Measurements from ENCODE around the gene ITGB4. TPM values are rescaled to one million over a fixed set of nuclear protein-coding genes. Genes with fewer than 3 reads are reported as not detected.
A peak's percentile ranks its signal among the peaks of the same experiment; 100 is the strongest.

Gene ITGB4
- total RNA-seq, 1 experiment from 2014 or later = 5.3 TPM

GRCh38 chr17:75731716-75732498, 10.6 kb downstream of the ITGB4 start:
- no peak overlapping the region for H2BK15ac ChIP-seq (ENCODE audit: low read depth, low read length)
- peak overlapping the region in 1 of 3 experiments; percentile 30; a peak in 1 of 7 replicates for H3K27ac Mint-ChIP-seq
- WGBS (ENCODE audit: extremely low coverage, insufficient read length, low lambda C conversion rate) = no CpG with 5 or more reads among the region's 31 CpGs

More at GRCh38 chr17:75731716-75732498, 10.6 kb downstream of the ITGB4 start:
- H2AK5ac ChIP-seq (ENCODE audit: insufficient read length, low read length) = no peak overlapping the region
- H2BK12ac ChIP-seq (ENCODE audit: insufficient read length, low read depth, low read length) = no peak overlapping the region
- no peak overlapping the region for H4K8ac ChIP-seq (replicated peaks; ENCODE audit: insufficient read length, low read depth, low read length)
- H3K14ac ChIP-seq (ENCODE audit: insufficient read depth, low read length) = no peak overlapping the region; the same call in 1 of the 2 replicates
- H2BK20ac ChIP-seq (ENCODE audit: low read depth, low read length, poor library complexity, severe bottlenecking) = no peak overlapping the region
- Mint-ChIP-seq H3K27me3 (ENCODE audit: low read depth) (no peaks in the 10 kb centered on the region), H3K9me3 (no peaks in the 10 kb centered on the region), H3K36me3 (ENCODE audit: insufficient read depth in 1 of 3, low read depth in 3 of 3) (no peaks in the 10 kb centered on the region), H3K4me3 (no peak overlapping the region; a peak in 1 of 5 replicates), H3K4me1 (0 out of 4 replicates have a peak, but pooled peaks cover 0 to 3% of the 10 kb centered on the region in 2 experiments)
- DNase-seq = peak; percentile 24
- H3K79me2 ChIP-seq (ENCODE audit: insufficient read depth, low read length) = no peaks in the 10 kb centered on the region
- no peak overlapping the region for H3K56ac ChIP-seq (ENCODE audit: insufficient read length, low read depth, low read length)
- no peaks in the 10 kb centered on the region for H3K79me1 ChIP-seq (ENCODE audit: insufficient read depth, low read depth, low read length, poor library complexity, severe bottlenecking)
- no peaks in the 10 kb centered on the region for H3K27me3 ChIP-seq (ENCODE audit: insufficient read depth, low read length)
- H4K5ac ChIP-seq (ENCODE audit: insufficient read length, low read depth, low read length) = no peak overlapping the region
- no peak overlapping the region for H3K4ac ChIP-seq (ENCODE audit: low read depth, low read length)
- no peak overlapping the region for H3K18ac ChIP-seq (ENCODE audit: insufficient read length, low read depth, low read length)
- H3K23ac ChIP-seq (ENCODE audit: insufficient read length, low read depth, low read length) = no peak overlapping the region
- no peak overlapping the region for H4K91ac ChIP-seq (ENCODE audit: insufficient read length, low read depth, low read length)
- H3K9ac ChIP-seq (ENCODE audit: extremely low read depth, insufficient read length, low read length) = no peak overlapping the region
- H2AFZ ChIP-seq (ENCODE audit: low read length) = no peak overlapping the region
- no peak overlapping the region for H2BK120ac ChIP-seq (ENCODE audit: low read depth, low read length, poor library complexity, severe bottlenecking)
- no peaks in the 10 kb centered on the region for H4K20me1 ChIP-seq (ENCODE audit: control insufficient read depth, insufficient read depth, insufficient read length)
- TF ChIP-seq CTCF (conservative IDR thresholded peaks at IDR 0.05) = no peak
- H3K4me2 ChIP-seq (ENCODE audit: insufficient read depth, insufficient read length, low read length) = no peak overlapping the region
- no peak overlapping the region for H2BK5ac ChIP-seq (ENCODE audit: insufficient read length, low read length)
- no peak overlapping the region for H3K27ac ChIP-seq (ENCODE audit: insufficient read length, low read depth, low read length)
- H3K4me1 ChIP-seq (ENCODE audit: insufficient read depth, low read length) = no peaks in the 10 kb centered on the region
- H3T11ph ChIP-seq (ENCODE audit: low read length) = no peak overlapping the region
- H3K23me2 ChIP-seq (ENCODE audit: insufficient read length, low read depth, low read length, poor library complexity, severe bottlenecking) = no peaks in the 10 kb centered on the region
- H3K9me3 ChIP-seq (ENCODE audit: control insufficient read depth, low read depth, low read length) = no peaks in the 10 kb centered on the region
